AG04449 (cell line): ENCODE results near the gene THSD8.

Experiments
- CTCF ChIA-PET: fragments of 350-600 bp; formaldehyde crosslinking; extraction: SDS; loops from one replicate; lab custom pipeline; 2021; ENCODE audit warnings: antibody characterized with exemption; lab: Yijun Ruan, JAX
- POLR2A ChIA-PET: fragments of 400-600, 350-600 bp; formaldehyde crosslinking; extraction: SDS; loops from one replicate; lab custom pipeline; 2020; ENCODE audit warnings: antibody characterized with exemption, inconsistent platforms; lab: Yijun Ruan, JAX
- DNase-seq: peaks from one replicate; pipeline ENCODE4 v3.0.0-alpha.2; 2010; ENCODE audit warnings: low read depth, low spot score
- H3K4me3 ChIP-seq: 2 replicates; pipeline ENCODE4 v1.5.1; 2011; ENCODE audit warnings: low read depth, mild to moderate bottlenecking, control low read depth, low read length
- TF ChIP-seq, protein P1 (sequence below): IDR thresholded peaks from one replicate; pipeline ENCODE4 v1.5.1; 2011; ENCODE audit warnings: mild to moderate bottlenecking, moderate library complexity, low read length, control low read depth, inconsistent platforms; ENCODE audit not compliant: insufficient read depth; ENCODE audit errors: missing control alignments

Gene THSD8

DNA sequence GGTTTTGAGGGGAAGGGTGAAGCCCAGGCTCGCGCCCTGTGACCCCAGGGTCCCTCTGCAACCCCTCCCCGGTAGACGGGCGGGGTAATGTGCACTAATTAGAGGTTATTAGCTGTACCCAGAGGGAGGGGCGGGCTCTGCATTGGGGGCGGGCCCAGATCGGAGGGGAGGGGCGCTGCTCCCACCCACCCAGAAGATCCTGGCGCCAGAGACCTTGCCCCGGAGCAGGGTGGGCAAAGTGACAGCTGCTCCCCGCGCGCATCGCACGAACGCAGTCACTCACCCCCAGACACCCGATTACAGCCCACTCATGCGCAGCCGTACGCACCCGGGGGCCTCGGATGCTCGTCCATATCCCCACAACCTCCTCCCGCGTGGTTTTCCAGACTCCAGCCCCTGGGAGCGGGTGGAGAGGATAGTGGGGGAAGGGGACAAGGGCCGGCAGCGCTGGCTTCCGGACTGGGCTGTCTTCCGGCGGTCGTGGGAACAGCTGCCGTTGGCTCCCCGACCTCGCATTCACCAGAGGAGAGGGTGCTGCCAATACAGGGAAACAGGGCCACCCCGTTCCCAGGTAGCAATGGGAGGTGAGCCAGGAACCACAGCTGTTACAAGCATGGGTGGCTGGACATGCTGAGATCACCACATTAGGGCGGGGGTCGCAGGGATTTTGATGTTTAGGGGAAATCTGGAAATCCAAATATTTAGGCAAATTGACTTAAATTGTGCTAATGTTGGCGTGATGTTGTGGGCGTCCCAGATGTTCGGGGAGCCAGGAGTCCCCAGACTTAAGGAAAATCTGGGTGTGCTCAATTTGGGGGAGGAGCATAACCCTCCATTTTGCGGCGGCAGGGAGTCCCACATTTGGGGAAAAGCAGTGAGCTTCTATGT is 23.6 kb upstream of the THSD8 start:
- peak overlapping the region; percentile 67 for H3K4me3 ChIP-seq
- POLR2A ChIA-PET: interaction anchor here (0.7 to 3.9 kb wide), 6 partner anchors 11 to 28 kb away, joined by 3 to 158 read pairs (median 4); partner anchors contain the start of genes JUNB and RNASEH2A
- CTCF ChIA-PET: interaction anchor here (0.7 to 29.3 kb wide), 17 partner anchors 9 to 187 kb away, joined by 3 to 1565 read pairs (median 4); partner anchors contain the start of genes DNASE2, GET3, JUNB and PRDX2
- no peak for DNase-seq
- TF ChIP-seq, protein P1, sequence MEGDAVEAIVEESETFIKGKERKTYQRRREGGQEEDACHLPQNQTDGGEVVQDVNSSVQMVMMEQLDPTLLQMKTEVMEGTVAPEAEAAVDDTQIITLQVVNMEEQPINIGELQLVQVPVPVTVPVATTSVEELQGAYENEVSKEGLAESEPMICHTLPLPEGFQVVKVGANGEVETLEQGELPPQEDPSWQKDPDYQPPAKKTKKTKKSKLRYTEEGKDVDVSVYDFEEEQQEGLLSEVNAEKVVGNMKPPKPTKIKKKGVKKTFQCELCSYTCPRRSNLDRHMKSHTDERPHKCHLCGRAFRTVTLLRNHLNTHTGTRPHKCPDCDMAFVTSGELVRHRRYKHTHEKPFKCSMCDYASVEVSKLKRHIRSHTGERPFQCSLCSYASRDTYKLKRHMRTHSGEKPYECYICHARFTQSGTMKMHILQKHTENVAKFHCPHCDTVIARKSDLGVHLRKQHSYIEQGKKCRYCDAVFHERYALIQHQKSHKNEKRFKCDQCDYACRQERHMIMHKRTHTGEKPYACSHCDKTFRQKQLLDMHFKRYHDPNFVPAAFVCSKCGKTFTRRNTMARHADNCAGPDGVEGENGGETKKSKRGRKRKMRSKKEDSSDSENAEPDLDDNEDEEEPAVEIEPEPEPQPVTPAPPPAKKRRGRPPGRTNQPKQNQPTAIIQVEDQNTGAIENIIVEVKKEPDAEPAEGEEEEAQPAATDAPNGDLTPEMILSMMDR: no peak

DNA sequence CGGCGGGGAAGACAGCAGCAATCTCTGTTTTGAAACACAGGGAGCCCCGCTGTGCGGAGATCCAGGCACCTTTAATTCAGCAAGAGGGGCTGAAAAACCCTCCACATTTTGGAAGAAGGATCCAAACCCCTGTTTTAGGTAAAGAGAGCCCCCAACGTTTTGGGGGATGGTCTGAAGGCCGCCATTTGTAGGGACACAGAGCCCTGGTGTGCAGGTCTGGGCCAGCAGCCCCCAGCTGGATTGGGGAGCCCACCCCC is 23.0 kb upstream of the THSD8 start:
- TF ChIP-seq, protein P1: no peak
- ChIA-PET CTCF (interaction anchor here (0.9 to 29.3 kb wide), 13 partner anchors 9 to 187 kb away, joined by 3 to 1565 read pairs (median 5); partner anchors contain the start of genes GET3, JUNB, PRDX2 and RNASEH2A), POLR2A (interaction anchor here (1.3 to 3.9 kb wide), 5 partner anchors 10 to 22 kb away, joined by 3 to 158 read pairs (median 5); partner anchors contain the start of gene JUNB)
- H3K4me3 ChIP-seq: peak overlapping the region; percentile 67
- no peak for DNase-seq

DNA sequence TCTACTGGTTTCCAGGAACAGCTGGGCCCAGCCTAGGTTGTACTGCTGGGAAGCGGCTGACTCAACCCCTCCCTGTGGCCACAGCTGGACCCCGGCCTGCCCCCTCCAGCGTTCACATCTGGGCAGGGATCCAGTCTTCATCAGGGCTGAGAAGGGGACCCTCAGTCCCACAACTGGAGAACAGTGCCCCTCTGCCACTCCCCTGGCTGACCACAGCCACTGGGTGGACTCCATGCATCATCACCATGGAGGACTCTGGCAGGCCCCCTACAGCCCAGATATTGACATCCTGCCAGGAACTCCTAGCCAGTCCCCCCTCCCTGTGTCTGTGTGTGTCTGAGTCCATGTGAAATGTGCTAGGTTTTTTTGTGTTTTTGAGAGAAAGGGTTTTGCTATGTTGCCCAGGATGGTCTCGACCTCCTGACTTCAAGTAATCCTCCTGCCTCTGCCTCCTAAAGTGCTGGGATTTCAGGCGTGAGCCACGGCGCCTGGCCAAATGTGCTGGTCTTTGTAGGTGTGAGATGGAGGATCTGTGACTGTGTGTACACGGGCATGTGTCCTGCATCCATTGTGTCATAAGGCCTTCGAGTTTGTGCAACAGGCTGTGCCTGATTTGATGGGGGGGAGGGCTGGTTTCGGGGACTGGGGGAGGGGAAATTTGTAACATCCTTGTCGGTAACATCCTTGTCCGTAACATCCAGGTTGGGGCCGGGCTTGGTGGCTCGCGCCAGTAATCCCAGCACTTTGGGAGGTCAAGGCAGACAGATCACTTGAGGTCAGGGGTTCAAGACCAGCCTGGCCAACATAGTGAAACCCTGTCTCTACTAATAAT is 22.5 kb upstream of the THSD8 start:
- CTCF ChIA-PET: interaction anchor here (1.2 to 29.3 kb wide), 7 partner anchors 8 to 186 kb away, joined by 3 to 1565 read pairs (median 42); partner anchors contain the start of genes GET3, JUNB, PRDX2 and RNASEH2A

DNA sequence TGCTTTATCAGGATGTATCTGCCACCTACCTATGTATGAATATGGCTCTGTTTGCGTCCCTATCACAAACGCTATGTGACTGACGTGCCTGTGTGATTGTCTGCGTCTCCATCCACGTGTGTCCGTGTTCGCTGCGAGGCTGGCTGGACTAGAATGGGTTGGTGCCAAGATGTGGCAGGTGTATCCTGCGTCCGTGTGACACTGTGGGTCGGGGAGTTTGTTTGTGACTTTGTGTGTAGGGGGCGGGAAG is 19.8 kb upstream of the THSD8 start:
- peak overlapping the region; percentile 55 for H3K4me3 ChIP-seq
- ChIA-PET POLR2A (interaction anchor here (0.6 to 3.8 kb wide), 4 partner anchors 8 to 24 kb away, joined by 3 to 96 read pairs (median 3); partner anchors contain the start of genes JUNB and RNASEH2A), CTCF (interaction anchor here (0.9 to 2.0 kb wide), 5 partner anchors 8 to 22 kb away, joined by 3 to 16 read pairs (median 7); partner anchors contain the start of genes JUNB, PRDX2 and THSD8)
- TF ChIP-seq, protein P1: no peak
- no peak for DNase-seq

More for the DNA sequence above, 22.5 kb upstream of the THSD8 start:
- POLR2A ChIA-PET: interaction anchor here (1.3 to 3.9 kb wide), 5 partner anchors 9 to 22 kb away, joined by 3 to 158 read pairs (median 5); partner anchors contain the start of gene JUNB
- no peak for DNase-seq
- peak overlapping the region; percentile 67 for H3K4me3 ChIP-seq
- TF ChIP-seq, protein P1: peak; percentile 8

DNA sequence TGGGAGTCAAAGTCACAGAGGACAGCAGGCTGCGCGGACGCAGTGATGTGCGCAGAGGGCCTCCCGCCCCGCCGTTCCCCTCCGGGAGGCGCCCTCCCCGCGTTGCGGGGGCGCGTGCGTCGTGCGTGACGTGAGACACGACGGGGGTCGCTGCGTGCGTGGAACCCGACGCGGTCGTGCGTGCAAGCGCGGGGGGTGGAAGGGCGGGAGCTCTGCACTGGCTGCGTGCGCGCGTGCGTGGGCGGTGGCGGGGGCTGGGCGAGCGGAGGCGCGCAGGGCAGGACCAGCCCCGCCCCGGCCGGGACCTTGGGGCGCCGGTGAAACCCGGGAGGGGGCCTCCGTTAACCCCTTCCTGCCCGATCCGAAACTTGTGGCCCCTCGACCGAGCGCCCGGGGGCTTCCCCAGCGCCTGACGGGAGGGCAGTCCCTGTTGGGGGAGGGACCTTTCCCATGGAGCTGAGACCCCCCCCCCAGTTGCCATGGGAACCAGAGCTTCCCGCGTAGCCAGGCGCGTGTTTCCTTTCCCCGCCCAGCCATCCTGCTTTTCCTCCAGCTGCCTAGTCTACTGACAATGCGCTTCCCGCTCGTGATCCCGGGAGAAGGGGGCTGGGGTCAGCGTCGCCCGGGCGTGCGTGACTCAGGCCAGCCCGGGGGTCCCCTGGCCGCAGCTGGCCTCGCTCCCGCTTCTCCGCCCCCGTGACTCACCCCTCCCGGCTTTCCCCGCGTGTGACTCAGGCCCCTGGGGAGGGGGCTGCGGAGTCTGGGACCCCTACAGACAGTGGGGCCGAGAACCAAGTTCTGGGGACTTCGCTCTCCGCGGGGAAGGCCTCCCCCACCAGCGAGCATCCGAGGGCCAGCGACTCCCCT is 19.2 kb upstream of the THSD8 start:
- DNase-seq: no peak
- H3K4me3 ChIP-seq: peak overlapping the region; percentile 55

More for the DNA sequence above, 19.2 kb upstream of the THSD8 start:
- ChIA-PET CTCF (interaction anchor here (0.8 to 2.0 kb wide), 8 partner anchors 9 to 25 kb away, joined by 3 to 16 read pairs (median 4); partner anchors contain the start of genes JUNB, PRDX2 and THSD8), POLR2A (interaction anchor here (0.6 to 3.8 kb wide), 4 partner anchors 8 to 24 kb away, joined by 3 to 96 read pairs (median 3); partner anchors contain the start of genes JUNB and RNASEH2A)
- TF ChIP-seq, protein P1: peak; percentile 31
